Loucy (cell line): ENCODE measurements around the gene CMTM8.

ENCODE experiments used
- CTCF ChIP-seq: fragments of 200-600 bp; sonication (generic); conservative IDR thresholded peaks from 2 replicates; pipeline ENCODE4 v1.5.1; 2014; ENCODE audit warnings: mild to moderate bottlenecking, antibody characterized with exemption, low read length
- EZH2phosphoT487 ChIP-seq: fragments of 200-600 bp; IDR thresholded peaks from 2 replicates; pipeline ENCODE4 v1.6.1; 2018; ENCODE audit warnings: antibody characterized with exemption, mild to moderate bottlenecking, moderate library complexity, borderline replicate concordance

GRCh38 chr3:32322311-32322710 is 83.8 kb downstream of the CMTM8 start:
- TF ChIP-seq CTCF (no peak), EZH2phosphoT487 (no peak)
